Measurements from ENCODE around the gene STX18.
"Not testable (repeated sequence)": the region's sequence is repeated elsewhere in the genome, so short reads cannot be mapped to it uniquely, and the experiment has no call there.

The STX18 gene

GRCh38 chr4:4471195-4471594, 70.7 kb downstream of the STX18 start:
- Histone ChIP-seq H3K4me1 (ENCODE audit: control insufficient read depth, insufficient read depth, low read length) (no peaks in the 10 kb centered on the region), H3K4me3 (ENCODE audit: low read depth, low read length) (no peak overlapping the region), H3K9ac (ENCODE audit: low read depth, low read length) (no peak overlapping the region), H3K36me3 (ENCODE audit: control insufficient read depth, insufficient read depth, low read length) (no peaks in the 10 kb centered on the region), H3K9me3 (ENCODE audit: control insufficient read depth, insufficient read depth, low read length) (no peaks in the 10 kb centered on the region), H3K27me3 (ENCODE audit: control insufficient read depth, insufficient read depth, low read length) (no peaks in the 10 kb centered on the region)

GRCh38 chr4:4470208-4470607, 71.6 kb downstream of the STX18 start:
- no peaks in the 10 kb centered on the region for H3K36me3 ChIP-seq (ENCODE audit: control insufficient read depth, insufficient read depth, low read length)
- no peaks in the 10 kb centered on the region for H3K27me3 ChIP-seq (ENCODE audit: control insufficient read depth, insufficient read depth, low read length)
- no peaks in the 10 kb centered on the region for H3K4me1 ChIP-seq (ENCODE audit: control insufficient read depth, insufficient read depth, low read length)
- no peak overlapping the region for H3K9ac ChIP-seq (ENCODE audit: low read depth, low read length)
- H3K4me3 ChIP-seq (ENCODE audit: low read depth, low read length): no peak overlapping the region
- no peaks in the 10 kb centered on the region for H3K9me3 ChIP-seq (ENCODE audit: control insufficient read depth, insufficient read depth, low read length)

GRCh38 chr4:4465238-4465637, 76.6 kb downstream of the STX18 start:
- not testable (repeated sequence) for H3K9me3 ChIP-seq (ENCODE audit: control insufficient read depth, insufficient read depth, low read length); H3K9ac ChIP-seq (ENCODE audit: low read depth, low read length); H3K36me3 ChIP-seq (ENCODE audit: control insufficient read depth, insufficient read depth, low read length); H3K4me3 ChIP-seq (ENCODE audit: low read depth, low read length); H3K27me3 ChIP-seq (ENCODE audit: control insufficient read depth, insufficient read depth, low read length)
- H3K4me1 ChIP-seq (ENCODE audit: control insufficient read depth, insufficient read depth, low read length): peaks cover 10% of the 10 kb centered on the region

DNA sequence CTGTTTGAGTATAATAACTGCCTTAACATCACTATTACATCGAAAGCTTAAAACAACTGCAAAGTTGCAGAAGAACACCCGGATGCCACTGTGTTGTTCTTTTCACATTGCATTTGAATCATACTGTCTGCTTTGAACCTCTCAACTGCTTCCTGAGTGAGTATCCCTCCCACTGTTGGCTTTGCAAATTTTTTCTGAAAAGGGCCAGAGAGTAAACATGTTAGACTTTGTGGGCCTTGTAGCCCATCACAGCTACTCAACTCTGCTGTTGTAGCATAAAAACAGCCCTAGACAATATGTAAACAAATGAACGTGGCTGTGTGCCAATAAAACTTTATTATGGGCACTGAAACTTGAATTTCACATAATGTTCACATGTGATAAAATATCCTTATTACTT, 78.9 kb downstream of the STX18 start:
- Histone ChIP-seq H3K4me1 (ENCODE audit: control insufficient read depth, insufficient read depth, low read length) (peaks cover 23% of the 10 kb centered on the region), H3K9me3 (ENCODE audit: control insufficient read depth, insufficient read depth, low read length) (no peaks in the 10 kb centered on the region), H3K9ac (ENCODE audit: low read depth, low read length) (no peak overlapping the region), H3K4me3 (ENCODE audit: low read depth, low read length) (no peak overlapping the region), H3K36me3 (ENCODE audit: control insufficient read depth, insufficient read depth, low read length) (no peaks in the 10 kb centered on the region), H3K27me3 (ENCODE audit: control insufficient read depth, insufficient read depth, low read length) (no peaks in the 10 kb centered on the region)

DNA sequence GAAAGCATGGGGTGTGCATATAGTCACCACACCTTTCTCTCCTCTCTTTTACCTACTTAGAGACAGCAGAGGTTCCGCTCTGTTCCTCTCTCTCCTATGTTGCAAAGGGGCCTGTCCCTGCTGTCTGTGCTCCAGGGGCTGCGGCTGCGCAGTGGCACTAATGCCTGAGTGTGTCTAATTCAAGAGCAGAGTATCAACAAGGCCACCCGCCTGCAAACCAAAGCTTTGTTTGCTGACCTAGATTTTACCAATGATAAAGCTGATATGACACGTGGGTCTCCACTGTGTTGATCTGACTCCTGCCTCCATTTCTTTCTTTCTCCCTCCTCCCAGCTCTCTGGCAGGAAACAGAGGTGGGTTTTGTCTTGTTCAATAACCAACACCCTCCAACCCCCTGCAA, 80.0 kb downstream of the STX18 start:
- H3K27me3 ChIP-seq (ENCODE audit: control insufficient read depth, insufficient read depth, low read length): no peaks in the 10 kb centered on the region
- no peak overlapping the region for H3K9ac ChIP-seq (ENCODE audit: low read depth, low read length)
- H3K4me1 ChIP-seq (ENCODE audit: control insufficient read depth, insufficient read depth, low read length): peaks cover 34% of the 10 kb centered on the region
- no peaks in the 10 kb centered on the region for H3K9me3 ChIP-seq (ENCODE audit: control insufficient read depth, insufficient read depth, low read length)
- H3K4me3 ChIP-seq (ENCODE audit: low read depth, low read length): no peak overlapping the region
- no peaks in the 10 kb centered on the region for H3K36me3 ChIP-seq (ENCODE audit: control insufficient read depth, insufficient read depth, low read length)

DNA sequence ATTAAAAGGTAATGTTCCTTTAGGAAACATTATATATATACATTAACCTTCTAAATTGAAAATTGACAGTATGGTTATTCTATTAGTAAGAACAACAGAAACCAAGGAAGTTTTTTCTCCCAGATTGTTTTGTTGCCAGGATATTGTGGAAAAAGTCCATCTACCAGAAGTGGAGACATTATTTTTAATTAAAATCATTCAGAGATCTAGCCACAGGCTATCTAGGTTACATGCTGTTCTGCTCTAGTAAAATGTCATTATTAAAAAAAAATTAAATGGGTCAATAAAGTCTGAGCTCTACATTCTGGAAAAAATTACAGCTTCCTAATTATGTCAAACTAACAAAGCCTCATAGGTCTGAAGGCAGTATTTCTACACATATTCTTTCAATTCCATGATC, 80.7 kb downstream of the STX18 start:
- Histone ChIP-seq H3K36me3 (ENCODE audit: control insufficient read depth, insufficient read depth, low read length) (no peaks in the 10 kb centered on the region), H3K9me3 (ENCODE audit: control insufficient read depth, insufficient read depth, low read length) (no peaks in the 10 kb centered on the region), H3K27me3 (ENCODE audit: control insufficient read depth, insufficient read depth, low read length) (no peaks in the 10 kb centered on the region), H3K4me1 (ENCODE audit: control insufficient read depth, insufficient read depth, low read length) (peaks cover 34% of the 10 kb centered on the region), H3K9ac (ENCODE audit: low read depth, low read length) (no peak overlapping the region), H3K4me3 (ENCODE audit: low read depth, low read length) (no peak overlapping the region)

- H3K4me3 ChIP-seq (ENCODE audit: low read depth, low read length): no peak overlapping the region
- H3K9me3 ChIP-seq (ENCODE audit: control insufficient read depth, insufficient read depth, low read length): no peaks in the 10 kb centered on the region
- no peaks in the 10 kb centered on the region for H3K36me3 ChIP-seq (ENCODE audit: control insufficient read depth, insufficient read depth, low read length)
- H3K27me3 ChIP-seq (ENCODE audit: control insufficient read depth, insufficient read depth, low read length): no peaks in the 10 kb centered on the region
- peaks cover 34% of the 10 kb centered on the region for H3K4me1 ChIP-seq (ENCODE audit: control insufficient read depth, insufficient read depth, low read length)
- H3K9ac ChIP-seq (ENCODE audit: low read depth, low read length): no peak overlapping the region
Measured at GRCh38 chr4:4460759-4461158, 81.1 kb downstream of the STX18 start.

- Histone ChIP-seq H3K9ac (ENCODE audit: low read depth, low read length) (no peak overlapping the region), H3K9me3 (ENCODE audit: control insufficient read depth, insufficient read depth, low read length) (no peaks in the 10 kb centered on the region), H3K4me1 (ENCODE audit: control insufficient read depth, insufficient read depth, low read length) (peaks cover 34% of the 10 kb centered on the region), H3K4me3 (ENCODE audit: low read depth, low read length) (no peak overlapping the region), H3K36me3 (ENCODE audit: control insufficient read depth, insufficient read depth, low read length) (no peaks in the 10 kb centered on the region), H3K27me3 (ENCODE audit: control insufficient read depth, insufficient read depth, low read length) (no peaks in the 10 kb centered on the region)
Measured at GRCh38 chr4:4459181-4459580, 82.7 kb downstream of the STX18 start.

DNA sequence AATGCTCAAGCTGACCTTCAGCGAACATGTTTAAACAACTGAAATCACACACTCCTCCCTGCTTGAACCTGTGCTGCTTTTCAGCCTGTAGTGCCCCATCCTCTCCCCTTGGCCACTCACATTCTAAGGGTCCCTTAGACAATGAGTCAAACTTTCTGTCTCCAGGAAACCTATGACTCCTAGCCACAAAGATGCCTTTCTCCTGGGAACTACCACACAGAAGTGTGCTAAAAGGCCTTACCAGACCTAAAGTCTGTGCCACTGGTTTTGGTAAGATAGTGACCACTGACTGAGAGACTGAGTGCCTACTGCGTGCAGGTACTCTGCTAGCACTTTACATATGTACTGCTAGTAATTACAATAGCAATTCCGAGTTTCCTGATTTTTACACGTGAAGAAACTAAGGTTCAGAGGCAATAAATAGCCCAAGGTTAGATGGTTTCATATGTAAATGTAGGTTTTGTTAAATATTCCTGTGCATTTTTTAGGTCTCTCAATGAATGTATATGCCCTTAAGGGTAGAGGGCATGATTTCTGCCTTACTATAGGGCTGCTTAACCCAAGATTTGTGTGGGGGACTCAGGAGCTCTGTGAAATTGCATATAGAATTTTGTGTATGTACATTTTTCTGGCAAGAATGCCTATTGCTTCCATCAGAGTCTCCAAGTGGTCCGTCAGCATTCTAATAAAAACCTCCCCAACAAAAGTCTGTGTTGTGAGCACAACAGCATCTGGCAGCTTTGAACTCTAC, 83.9 kb downstream of the STX18 start:
- Histone ChIP-seq H3K4me3 (ENCODE audit: low read depth, low read length) (peak overlapping the region; percentile 6), H3K4me1 (ENCODE audit: control insufficient read depth, insufficient read depth, low read length) (peaks cover 29% of the 10 kb centered on the region), H3K9ac (ENCODE audit: low read depth, low read length) (peak overlapping the region; percentile 1), H3K27me3 (ENCODE audit: control insufficient read depth, insufficient read depth, low read length) (no peaks in the 10 kb centered on the region), H3K9me3 (ENCODE audit: control insufficient read depth, insufficient read depth, low read length) (no peaks in the 10 kb centered on the region), H3K36me3 (ENCODE audit: control insufficient read depth, insufficient read depth, low read length) (no peaks in the 10 kb centered on the region)

GRCh38 chr4:4456816-4457578, 84.9 kb downstream of the STX18 start:
- Histone ChIP-seq H3K4me3 (ENCODE audit: low read depth, low read length) (peak overlapping the region; percentile 6), H3K9me3 (ENCODE audit: control insufficient read depth, insufficient read depth, low read length) (no peaks in the 10 kb centered on the region), H3K36me3 (ENCODE audit: control insufficient read depth, insufficient read depth, low read length) (no peaks in the 10 kb centered on the region), H3K4me1 (ENCODE audit: control insufficient read depth, insufficient read depth, low read length) (peaks cover 27% of the 10 kb centered on the region), H3K9ac (ENCODE audit: low read depth, low read length) (no peak overlapping the region), H3K27me3 (ENCODE audit: control insufficient read depth, insufficient read depth, low read length) (no peaks in the 10 kb centered on the region)

- Histone ChIP-seq H3K4me3 (ENCODE audit: low read depth, low read length) (no peak overlapping the region), H3K9me3 (ENCODE audit: control insufficient read depth, insufficient read depth, low read length) (no peaks in the 10 kb centered on the region), H3K4me1 (ENCODE audit: control insufficient read depth, insufficient read depth, low read length) (peaks cover 24% of the 10 kb centered on the region), H3K27me3 (ENCODE audit: control insufficient read depth, insufficient read depth, low read length) (no peaks in the 10 kb centered on the region), H3K9ac (ENCODE audit: low read depth, low read length) (no peak overlapping the region), H3K36me3 (ENCODE audit: control insufficient read depth, insufficient read depth, low read length) (no peaks in the 10 kb centered on the region)
Measured at GRCh38 chr4:4456351-4456750, 85.5 kb downstream of the STX18 start.

DNA sequence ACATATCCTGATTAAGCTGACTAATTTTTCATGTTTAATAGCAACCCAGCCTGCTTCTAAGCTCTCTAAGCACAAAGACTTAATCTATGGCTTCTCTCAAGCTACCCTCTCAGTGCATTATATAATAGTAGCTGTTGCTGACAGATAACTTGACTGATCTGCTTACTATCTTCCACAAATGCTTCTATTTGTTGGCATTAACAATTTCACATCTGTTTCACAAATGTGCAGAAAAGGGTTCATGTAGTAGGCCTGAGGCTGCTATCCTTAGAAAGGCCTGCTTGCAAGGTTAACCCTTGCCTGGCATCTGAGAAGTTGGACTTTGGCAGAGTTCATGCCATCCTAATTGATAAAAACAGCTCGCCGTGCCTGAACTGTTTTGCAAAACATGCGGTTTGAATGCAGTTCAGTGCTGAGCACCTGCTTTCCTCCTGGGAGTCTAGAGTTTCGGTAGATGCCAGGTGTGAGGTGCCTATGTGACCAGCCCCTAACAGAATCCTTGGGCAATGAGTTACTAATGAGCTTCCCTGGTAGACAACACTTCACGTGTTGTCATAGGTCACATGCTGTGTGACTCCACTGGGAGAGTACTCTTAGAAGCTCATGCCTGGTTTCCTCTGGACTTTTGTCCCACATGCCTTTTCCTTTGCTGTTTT, 86.5 kb downstream of the STX18 start:
- Histone ChIP-seq H3K9ac (ENCODE audit: low read depth, low read length) (no peak overlapping the region), H3K27me3 (ENCODE audit: control insufficient read depth, insufficient read depth, low read length) (no peaks in the 10 kb centered on the region), H3K36me3 (ENCODE audit: control insufficient read depth, insufficient read depth, low read length) (no peaks in the 10 kb centered on the region), H3K9me3 (ENCODE audit: control insufficient read depth, insufficient read depth, low read length) (no peaks in the 10 kb centered on the region), H3K4me1 (ENCODE audit: control insufficient read depth, insufficient read depth, low read length) (peaks cover 24% of the 10 kb centered on the region), H3K4me3 (ENCODE audit: low read depth, low read length) (no peak overlapping the region)

All from iPS-15b (cell line).